Gastroesophageal sphincter (tissue), 4 donors: ENCODE results near the gene CDK4. TPM values are rescaled to one million over a fixed set of nuclear protein-coding genes. Genes with fewer than 3 reads are reported as not detected.

Source experiments
- ATAC-seq: fragments of 150-250 bp; one replicate; pipeline ENCODE4 v1.9.1; 2016; ENCODE audit warnings: mild to moderate bottlenecking, moderate library complexity
- H3K27ac ChIP-seq, 4 donors: fragments of 200-600 bp; sonication (generic) in 3 of 4; 1 replicate in 3 of 4; 2 replicates in 1 of 4; pipeline ENCODE4 v1.5.1; 2016 to 2019
- H3K27me3 ChIP-seq: fragments of 200-600 bp; sonication (generic); one replicate; pipeline ENCODE4 v1.5.1; 2019
- H3K36me3 ChIP-seq, 2 donors: fragments of 200-600 bp; sonication (generic); one replicate each; pipeline ENCODE4 v1.5.1; 2019; ENCODE audit warnings: control low read depth in 1 of 2
- H3K4me1 ChIP-seq, 3 donors: fragments of 200-600 bp; sonication (generic); 1 replicate in 2 of 3; 2 replicates in 1 of 3; pipeline ENCODE4 v1.5.1; 2016 to 2019; ENCODE audit warnings: control low read depth in 2 of 3
- H3K4me3 ChIP-seq, 2 donors: fragments of 200-600 bp; sonication (generic); one replicate each; pipeline ENCODE4 v1.5.1; 2019; ENCODE audit warnings: mild to moderate bottlenecking in 1 of 2, moderate library complexity in 1 of 2
- H3K9me3 ChIP-seq, 3 donors: fragments of 200-600 bp; sonication (generic); one replicate each; pipeline ENCODE4 v1.5.1; 2017 to 2019; ENCODE audit warnings: control low read depth in 2 of 3
- CTCF ChIP-seq, 4 experiments: fragments of 200-600 bp in 2 of 4; fragments of 450-650 bp in 2 of 4; sonication (generic) in 1 of 4; IDR thresholded peaks; one replicate each; pipeline ENCODE4 v1.5.1; 2017 to 2019; ENCODE audit warnings: antibody characterized with exemption in 4 of 4, mild to moderate bottlenecking in 2 of 4, moderate library complexity in 2 of 4
- EP300 ChIP-seq: sonication (generic); formaldehyde crosslinking; IDR thresholded peaks from one replicate; pipeline ENCODE4 v1.6.1; 2017; ENCODE audit warnings: antibody characterized with exemption, mild to moderate bottlenecking
- POLR2A ChIP-seq, 2 donors: fragments of 450-650 bp; IDR thresholded peaks; one replicate each; pipeline ENCODE4 v1.6.1; 2017; ENCODE audit warnings: antibody characterized with exemption in 2 of 2, mild to moderate bottlenecking in 2 of 2, moderate library complexity in 1 of 2
- POLR2AphosphoS5 ChIP-seq: sonication (generic); formaldehyde crosslinking; IDR thresholded peaks from one replicate; pipeline ENCODE4 v1.6.1; 2017; ENCODE audit warnings: antibody characterized with exemption
- WGBS, 2 donors: methylation state at CpG; one replicate each; pipeline ENCODE4 v1.1.5; 2018; ENCODE audit warnings: low coverage in 1 of 2; 5-methylcytosine and 5-hydroxymethylcytosine counted together
- total RNA-seq, 4 donors: library from RNA; depleted of rRNA; stranded (reverse); fragments of >200 nt; gene quantifications; one replicate each; pipeline ENCODE4 v1.1.0, GENCODE V29; 2016

Gene CDK4
- total RNA-seq, 4 donors from 2014 or later = 56.7 to 107 (median 101) TPM

GRCh38 chr12:57772429-57773322, 20.6 kb upstream of the CDK4 start, which contains the start of gene EEF1AKMT3:
Gene EEF1AKMT3, plus strand, starts transcription at chr12:57772614. Its CDS starts 111 bp downstream, at chr12:57772725.
- 2 to 4% methylated on average over 15 to 23 of the region's 67 CpGs for WGBS, 2 donors
- Histone ChIP-seq H3K36me3 (peaks cover 0 to 46% of the 10 kb centered on the region in 2 donors), H3K4me3 (peak within 1 kb of the TSS; percentile 75 to 88), H3K9me3 (no peaks in the 10 kb centered on the region), H3K27me3 (no peaks in the 10 kb centered on the region), H3K27ac (peak within 1 kb of the TSS; percentile 66 to 97 (median 96)), H3K4me1 (peaks cover 0 to 27% (median 8%) of the 10 kb centered on the region in 3 donors)
- TF ChIP-seq POLR2A (IDR thresholded peaks at IDR 0.05) (no peak), CTCF (IDR thresholded peaks at IDR 0.05) (peak in 1 of 4 experiments; percentile 16), POLR2AphosphoS5 (no peak), EP300 (no peak)
- peak; percentile 65 for ATAC-seq

GRCh38 chr12:57771873-57772428, 19.8 kb upstream of the CDK4 start, which contains the start of gene METTL1:
Gene METTL1, minus strand, starts transcription at chr12:57772105. Its CDS starts 22 bp downstream, at chr12:57772083.
- WGBS, 2 donors = 0% methylated on average over 3 to 6 of the region's 28 CpGs
- H3K36me3 ChIP-seq = peaks cover 0 to 46% of the 10 kb centered on the region in 2 donors

GRCh38 chr12:57771236-57771872, 19.2 kb upstream of the CDK4 start:
- H3K36me3 ChIP-seq = peaks cover 0 to 44% of the 10 kb centered on the region in 2 donors
- peaks cover 8% of the 10 kb centered on the region for H3K27me3 ChIP-seq
- WGBS, 2 donors = 3 to 6% methylated on average over 16 of the region's 16 CpGs
- peak; percentile 84 for ATAC-seq
- H3K27ac ChIP-seq = peak overlapping the region; percentile 66 to 97 (median 96)
- H3K4me3 ChIP-seq = peak overlapping the region; percentile 75 to 88
- peaks cover 0 to 37% (median 16%) of the 10 kb centered on the region in 3 donors for H3K4me1 ChIP-seq
- no peak for TF ChIP-seq CTCF (IDR thresholded peaks at IDR 0.05)
- TF ChIP-seq POLR2A (IDR thresholded peaks at IDR 0.05) = no peak
- TF ChIP-seq POLR2AphosphoS5 = no peak
- no peak for TF ChIP-seq EP300
- H3K9me3 ChIP-seq = no peaks in the 10 kb centered on the region

More at GRCh38 chr12:57771873-57772428, 19.8 kb upstream of the CDK4 start, which contains the start of gene METTL1:
- H3K27ac ChIP-seq = peak within 1 kb of the TSS; percentile 66 to 97 (median 96)
- H3K4me3 ChIP-seq = peak within 1 kb of the TSS; percentile 75 to 88
- peak; percentile 95 for ATAC-seq
- TF ChIP-seq POLR2A (IDR thresholded peaks at IDR 0.05) (peak in 1 of 2 donors; percentile 48), POLR2AphosphoS5 (peak; percentile 77), CTCF (IDR thresholded peaks at IDR 0.05) (no peak), EP300 (no peak)
- H3K4me1 ChIP-seq = peaks cover 0 to 31% (median 10%) of the 10 kb centered on the region in 3 donors
- peaks cover 2% of the 10 kb centered on the region for H3K27me3 ChIP-seq
- no peaks in the 10 kb centered on the region for H3K9me3 ChIP-seq

GRCh38 chr12:57770734-57771133, 18.6 kb upstream of the CDK4 start:
- 88 to 90% methylated on average over 3 of the region's 4 CpGs for WGBS, 2 donors
- H3K36me3 ChIP-seq = peaks cover 0 to 38% of the 10 kb centered on the region in 2 donors
- peak overlapping the region in 2 of 4 donors; percentile 95 to 97 for H3K27ac ChIP-seq
- no peak for TF ChIP-seq CTCF (IDR thresholded peaks at IDR 0.05)
- TF ChIP-seq POLR2AphosphoS5 = no peak
- TF ChIP-seq EP300 = no peak
- TF ChIP-seq POLR2A (IDR thresholded peaks at IDR 0.05) = no peak
- ATAC-seq = no peak
- no peak overlapping the region for H3K4me3 ChIP-seq
- H3K9me3 ChIP-seq = no peaks in the 10 kb centered on the region
- H3K27me3 ChIP-seq = peaks cover 14% of the 10 kb centered on the region
- H3K4me1 ChIP-seq = peaks cover 0 to 43% (median 22%) of the 10 kb centered on the region in 3 donors
